Measurements from ENCODE around the gene ABL1. TPM values are rescaled to one million over a fixed set of nuclear protein-coding genes. Genes with fewer than 3 reads are reported as not detected.
"Not testable (repeated sequence)": the region's sequence is repeated elsewhere in the genome, so short reads cannot be mapped to it uniquely, and the experiment has no call there.

ABL1 gene
- total RNA-seq, result 10 to 100 TPM; 33.5 to 37.3 TPM

GRCh38 chr9:130834371-130835336 is at the start of gene ABL1:
Gene ABL1 (plus strand): TSS chr9:130835254. CDS start chr9:130835447, 193 bp downstream.
- H3K27ac Mint-ChIP-seq, result peak within 1 kb of the TSS; percentile 98
- peak within 1 kb of the TSS; percentile 97 for H3K4me3 Mint-ChIP-seq
- ChIA-PET CTCF (interaction anchor here (1.2 kb wide), 1 partner anchor 20 kb away, joined by 4 read pairs; no protein-coding TSS in a partner anchor), POLR2A (interaction anchor here (0.7 kb wide), 1 partner anchor 127 kb away, joined by 3 read pairs; no protein-coding TSS in a partner anchor)
- H3K27me3 Mint-ChIP-seq, result no peaks in the 10 kb centered on the region
- peaks cover 1% of the 10 kb centered on the region for H3K36me3 Mint-ChIP-seq (ENCODE audit: low read depth)
- H3K9me3 Mint-ChIP-seq, result no peaks in the 10 kb centered on the region
- peak; percentile 63 for DNase-seq
- peaks cover 24% of the 10 kb centered on the region for H3K4me1 Mint-ChIP-seq

- no peaks in the 10 kb centered on the region for H3K4me1 Mint-ChIP-seq
- no peak for DNase-seq
- peaks cover 12% of the 10 kb centered on the region for H3K36me3 Mint-ChIP-seq (ENCODE audit: low read depth)
- CTCF ChIA-PET, result no interaction called here
- H3K27ac Mint-ChIP-seq, result no peak overlapping the region
- POLR2A ChIA-PET, result no interaction called here
- no peaks in the 10 kb centered on the region for H3K27me3 Mint-ChIP-seq
- H3K9me3 Mint-ChIP-seq, result peaks cover 9% of the 10 kb centered on the region
- H3K4me3 Mint-ChIP-seq, result no peak overlapping the region
These were observed 49.0 kb upstream of the ABL1 start for GRCh38 chr9:130785940-130786508.

GRCh38 chr9:130786526-130786925 is 48.5 kb upstream of the ABL1 start:
- H3K27me3 Mint-ChIP-seq, result no peaks in the 10 kb centered on the region
- no peaks in the 10 kb centered on the region for H3K4me1 Mint-ChIP-seq
- CTCF ChIA-PET, result no interaction called here
- DNase-seq, result no peak
- H3K4me3 Mint-ChIP-seq, result no peak overlapping the region
- POLR2A ChIA-PET, result no interaction called here
- H3K27ac Mint-ChIP-seq, result no peak overlapping the region
- peaks cover 9% of the 10 kb centered on the region for H3K9me3 Mint-ChIP-seq
- peaks cover 12% of the 10 kb centered on the region for H3K36me3 Mint-ChIP-seq (ENCODE audit: low read depth)

- H3K36me3 Mint-ChIP-seq (ENCODE audit: low read depth), result peaks cover 12% of the 10 kb centered on the region
- H3K9me3 Mint-ChIP-seq, result peaks cover 9% of the 10 kb centered on the region
- H3K4me3 Mint-ChIP-seq, result no peak overlapping the region
- no peak overlapping the region for H3K27ac Mint-ChIP-seq
- no peaks in the 10 kb centered on the region for H3K27me3 Mint-ChIP-seq
- ChIA-PET CTCF (no interaction called here), POLR2A (no interaction called here)
- DNase-seq, result no peak
- H3K4me1 Mint-ChIP-seq, result no peaks in the 10 kb centered on the region
These were observed 45.0 kb upstream of the ABL1 start for GRCh38 chr9:130789747-130790672.

GRCh38 chr9:130791303-130791894 is 43.7 kb upstream of the ABL1 start:
- Mint-ChIP-seq H3K4me3 (no peak overlapping the region), H3K27me3 (no peaks in the 10 kb centered on the region), H3K9me3 (peaks cover 9% of the 10 kb centered on the region), H3K4me1 (no peaks in the 10 kb centered on the region), H3K27ac (no peak overlapping the region), H3K36me3 (ENCODE audit: low read depth) (peaks cover 12% of the 10 kb centered on the region)
- CTCF ChIA-PET, result no interaction called here
- POLR2A ChIA-PET, result no interaction called here
- no peak for DNase-seq

GRCh38 chr9:130793589-130793988 is 41.5 kb upstream of the ABL1 start:
- H3K27me3 Mint-ChIP-seq, result no peaks in the 10 kb centered on the region
- peaks cover 12% of the 10 kb centered on the region for H3K36me3 Mint-ChIP-seq (ENCODE audit: low read depth)
- ChIA-PET CTCF (no interaction called here), POLR2A (no interaction called here)
- H3K9me3 Mint-ChIP-seq, result peaks cover 9% of the 10 kb centered on the region
- no peaks in the 10 kb centered on the region for H3K4me1 Mint-ChIP-seq
- no peak overlapping the region for H3K27ac Mint-ChIP-seq
- H3K4me3 Mint-ChIP-seq, result no peak overlapping the region
- no peak for DNase-seq

GRCh38 chr9:130794021-130794420 is 41.0 kb upstream of the ABL1 start:
- H3K9me3 Mint-ChIP-seq; H3K27ac Mint-ChIP-seq; H3K36me3 Mint-ChIP-seq (ENCODE audit: low read depth); DNase-seq; CTCF ChIA-PET; H3K4me1 Mint-ChIP-seq; H3K27me3 Mint-ChIP-seq; POLR2A ChIA-PET; H3K4me3 Mint-ChIP-seq: not testable (repeated sequence)

GRCh38 chr9:130794423-130794822 is 40.6 kb upstream of the ABL1 start:
- H3K27me3 Mint-ChIP-seq; H3K4me3 Mint-ChIP-seq; H3K27ac Mint-ChIP-seq; DNase-seq; H3K36me3 Mint-ChIP-seq (ENCODE audit: low read depth); H3K4me1 Mint-ChIP-seq; POLR2A ChIA-PET; CTCF ChIA-PET; H3K9me3 Mint-ChIP-seq: not testable (repeated sequence)

- POLR2A ChIA-PET, result no interaction called here
- no peak for DNase-seq
- peaks cover 2% of the 10 kb centered on the region for H3K36me3 Mint-ChIP-seq (ENCODE audit: low read depth)
- H3K9me3 Mint-ChIP-seq, result no peaks in the 10 kb centered on the region
- H3K4me1 Mint-ChIP-seq, result no peaks in the 10 kb centered on the region
- CTCF ChIA-PET, result no interaction called here
- H3K4me3 Mint-ChIP-seq, result no peak overlapping the region
- no peaks in the 10 kb centered on the region for H3K27me3 Mint-ChIP-seq
- H3K27ac Mint-ChIP-seq, result no peak overlapping the region
These were observed 40.0 kb upstream of the ABL1 start for GRCh38 chr9:130794923-130795495.

GRCh38 chr9:130803116-130803515 is 31.9 kb upstream of the ABL1 start:
- H3K27me3 Mint-ChIP-seq; DNase-seq; H3K36me3 Mint-ChIP-seq (ENCODE audit: low read depth); H3K4me1 Mint-ChIP-seq; CTCF ChIA-PET; H3K27ac Mint-ChIP-seq; H3K4me3 Mint-ChIP-seq; H3K9me3 Mint-ChIP-seq; POLR2A ChIA-PET: not testable (repeated sequence)

GRCh38 chr9:130805510-130806326 is 29.3 kb upstream of the ABL1 start:
- H3K36me3 Mint-ChIP-seq (ENCODE audit: low read depth), result no peaks in the 10 kb centered on the region
- H3K9me3 Mint-ChIP-seq, result peaks cover 4% of the 10 kb centered on the region
- no peak overlapping the region for H3K27ac Mint-ChIP-seq
- peaks cover 5% of the 10 kb centered on the region for H3K4me1 Mint-ChIP-seq
- no peaks in the 10 kb centered on the region for H3K27me3 Mint-ChIP-seq
- H3K4me3 Mint-ChIP-seq, result no peak overlapping the region
- ChIA-PET CTCF (no interaction called here), POLR2A (no interaction called here)
- no peak for DNase-seq

- Mint-ChIP-seq H3K27ac (no peak overlapping the region), H3K4me1 (peaks cover 5% of the 10 kb centered on the region), H3K4me3 (no peak overlapping the region), H3K27me3 (no peaks in the 10 kb centered on the region), H3K9me3 (peaks cover 5% of the 10 kb centered on the region), H3K36me3 (ENCODE audit: low read depth) (no peaks in the 10 kb centered on the region)
- CTCF ChIA-PET, result interaction anchor here (1.3 kb wide), 1 partner anchor 13 kb away, joined by 3 read pairs; no protein-coding TSS in a partner anchor
- POLR2A ChIA-PET, result no interaction called here
- no peak for DNase-seq
These were observed 28.7 kb upstream of the ABL1 start for GRCh38 chr9:130806327-130806716.

All from activated CD4-positive, alpha-beta T cell treated with anti-CD3 and anti-CD28 coated beads, Interleukin-2, amount 10 ng/mL, durations not matched to agents 7 days and 5 days (primary cell).